GM12878 (cell line): ENCODE results near the gene TSPAN2. TPM values are rescaled to one million over a fixed set of nuclear protein-coding genes. Genes with fewer than 3 reads are reported as not detected.

Experiments
- ATAC-seq: fragments of 200-7000 bp; cut with Tn5 transposase; 3 replicates; pipeline ENCODE4 v1.9.1; 2020; ENCODE audit warnings: mild to moderate bottlenecking, moderate library complexity
- BruUV-seq: library from RNA; stranded (reverse); fragments of 400-500 nt; replicated peaks from 2 replicates; lab custom pipeline; 2021; lab: Mats Ljungman, UMichigan
- CTCF ChIA-PET: fragments of 300-600 bp; sonication (Branson Sonifier 250); formaldehyde crosslinking; extraction: SDS; loops from one replicate; lab custom pipeline; 2021; ENCODE audit warnings: inconsistent platforms; lab: Yijun Ruan, JAX
- POLR2A ChIA-PET: fragments of 350-600 bp; formaldehyde crosslinking; extraction: SDS; loops from one replicate; lab custom pipeline; 2021; ENCODE audit warnings: inconsistent platforms; lab: Charles Lee
- RAD21 ChIA-PET: fragments of 300-600 bp; sonication (Branson Sonifier 250); formaldehyde crosslinking; loops from one replicate; lab custom pipeline; 2023; ENCODE audit warnings: antibody characterized with exemption; ENCODE audit not compliant: unreplicated experiment; lab: Charles Lee
- SMC1A ChIA-PET: fragments of 300-600 bp; sonication (Branson Sonifier 250); formaldehyde crosslinking; loops from one replicate; lab custom pipeline; 2023; ENCODE audit not compliant: unreplicated experiment, uncharacterized antibody; lab: Charles Lee
- DNase-seq: peaks from one replicate; pipeline ENCODE4 v3.0.0-alpha.2; 2011; ENCODE audit warnings: low read depth, low spot score
- FAIRE-seq: peaks from 3 replicates; lab custom pipeline; 2011; peaks lifted over from hg19 to GRCh38; lab: Jason Lieb, UNC
- H2AFZ ChIP-seq: 2 replicates; pipeline ENCODE4 v1.6.0; 2011; ENCODE audit warnings: low read depth, low read length, control low read depth; ENCODE audit not compliant: control insufficient read depth
- H3K27ac ChIP-seq: 2 replicates; pipeline ENCODE4 v1.5.1; 2011; ENCODE audit warnings: control low read depth; ENCODE audit not compliant: control insufficient read depth, insufficient read depth
- H3K27me3 ChIP-seq, 2 experiments: replicated peaks in 1 of 2; 2 replicates each; pipeline versions ENCODE4 v1.6.0 to v1.6.1; 2011; ENCODE audit warnings: low read length in 1 of 2; ENCODE audit not compliant: control insufficient read depth in 2 of 2, insufficient read depth in 2 of 2
- H3K36me3 ChIP-seq, 2 experiments: 2 replicates each; pipeline ENCODE4 v1.5.1; 2011; ENCODE audit warnings: low read length in 1 of 2; ENCODE audit not compliant: control insufficient read depth in 2 of 2, insufficient read depth in 2 of 2
- H3K4me1 ChIP-seq: 2 replicates; pipeline ENCODE4 v1.6.1; 2011; ENCODE audit warnings: mild to moderate bottlenecking, low read length, moderate library complexity, mixed read lengths; ENCODE audit not compliant: control insufficient read depth, insufficient read depth
- H3K4me2 ChIP-seq: 2 replicates; pipeline ENCODE4 v1.6.0; 2011; ENCODE audit warnings: control low read depth; ENCODE audit not compliant: control insufficient read depth, insufficient read depth
- H3K4me3 ChIP-seq: fragments of 200-600 bp; sonication (generic); 2 replicates; pipeline ENCODE4 v1.5.1; 2016
- H3K79me2 ChIP-seq: 2 replicates; pipeline ENCODE4 v1.6.0; 2011; ENCODE audit warnings: low read length; ENCODE audit not compliant: control insufficient read depth, insufficient read depth
- H3K9ac ChIP-seq: 2 replicates; pipeline ENCODE4 v1.8.0; 2011; ENCODE audit warnings: low read length, control low read depth, mixed read lengths; ENCODE audit not compliant: control insufficient read depth, insufficient read depth
- H3K9me3 ChIP-seq: replicated peaks from 3 replicates; pipeline ENCODE4 v1.5.1; 2011; ENCODE audit warnings: mild to moderate bottlenecking, low read length; ENCODE audit not compliant: control insufficient read depth, insufficient read depth
- H4K20me1 ChIP-seq: 2 replicates; pipeline ENCODE4 v1.6.0; 2011; ENCODE audit not compliant: control insufficient read depth, insufficient read depth
- ASH2L ChIP-seq: fragments of 300-600, 200-600 bp; sonication (generic); IDR thresholded peaks from 2 replicates; pipeline ENCODE4 v1.6.1; 2017; ENCODE audit warnings: low read depth, mild to moderate bottlenecking, borderline replicate concordance
- ATF2 ChIP-seq: IDR thresholded peaks from 2 replicates; pipeline ENCODE4 v1.6.1; 2012; ENCODE audit warnings: low read length, inconsistent platforms
- NRF1 ChIP-seq: conservative IDR thresholded peaks from 2 replicates; pipeline ENCODE4 v1.6.1; 2011; ENCODE audit warnings: mild to moderate bottlenecking, low read depth, low read length, improper control_type of control experiment
- PRDM15 ChIP-seq: fragments of 450-650 bp; formaldehyde crosslinking; IDR thresholded peaks from 2 replicates; pipeline ENCODE4 v1.4.0; 2020; ENCODE audit warnings: mild to moderate bottlenecking, moderate library complexity
- RFX5 ChIP-seq: IDR thresholded peaks from 2 replicates; pipeline ENCODE4 v1.6.1; 2011; ENCODE audit warnings: low read depth, low read length, improper control_type of control experiment
- ZNF274 ChIP-seq: IDR thresholded peaks from one replicate; pipeline ENCODE4 v1.8.0; 2011; ENCODE audit not compliant: insufficient read length, insufficient read depth
- WGBS: methylation state at CpG from one replicate; pipeline ENCODE4 v1.1.6; 2016; ENCODE audit warnings: low lambda C conversion rate; ENCODE audit not compliant: insufficient replicate concordance, insufficient coverage; ENCODE audit errors: missing lambda C conversion rate; 5-methylcytosine and 5-hydroxymethylcytosine counted together
- in situ Hi-C: fragments of 300-500 bp; cut with MboI; formaldehyde crosslinking; loops from 9 replicates; pipeline ENCODE4 v1.14.3; 2018; ENCODE audit warnings: mixed read lengths
- intact Hi-C: fragments of 100-400 bp; cut with micrococcal nuclease; formaldehyde crosslinking; loops from one replicate; pipeline ENCODE4 v1.14.2; 2022; ENCODE audit not compliant: unreplicated experiment
- polyA plus RNA-seq, 11 experiments: library from polyadenylated mRNA; depleted of rRNA in 4 of 11; unstranded in 6 of 11; stranded (reverse) in 5 of 11; fragments of >200 nt; fragmentation: Nextera tagmentation in 4 of 11; fragmentation: Illumina TruSeq in 1 of 11; extraction: Ambion mirVana in 4 of 11; extraction: Trizol in 1 of 11; gene quantifications; 1 replicate in 1 of 11; 2 replicates in 10 of 11; pipeline versions ENCODE4 v1.2.1 to v1.2.3, GENCODE V29; 2011 to 2016; ENCODE audit warnings: inconsistent platforms in 2 of 11, missing spikeins in 2 of 11, low read depth in 1 of 11
- total RNA-seq, 4 experiments: library from RNA; depleted of rRNA in 3 of 4; stranded (reverse); fragments of >200 nt in 3 of 4; fragmentation: Illumina TruSeq in 1 of 4; extraction: Trizol in 1 of 4; gene quantifications; 2 replicates each; pipeline versions ENCODE4 v1.2.1 to v1.2.3, GENCODE V29; 2013 to 2021

TSPAN2 gene
- total and polyA plus RNA-seq, 10 of the 15 experiments (the other 5 are each of a cell fraction or from before 2014, with no cell fraction given): under 0.01 to 0.73 TPM; not detected in 8

- H3K27ac ChIP-seq: no peak overlapping the region
- RAD21 ChIA-PET: no interaction called here
- H3K79me2 ChIP-seq: no peaks in the 10 kb centered on the region
- TF ChIP-seq ATF2 (no peak), NRF1 (no peak), RFX5 (no peak), ASH2L (no peak), PRDM15 (CRISPR knock-in tag) (no peak), ZNF274 (no peak)
- CTCF ChIA-PET: no interaction called here
- intact Hi-C loops (no loop called here), in situ Hi-C loops (no loop called here)
- FAIRE-seq (no peak), DNase-seq (no peak), ATAC-seq (no peak)
- POLR2A ChIA-PET: no interaction called here
- H3K9ac ChIP-seq: no peak overlapping the region
- no peak overlapping the region for H3K4me3 ChIP-seq
- no TSS peak for BruUV-seq
- no peaks in the 10 kb centered on the region for H3K36me3 ChIP-seq
- H3K4me1 ChIP-seq: no peaks in the 10 kb centered on the region
- H3K27me3 ChIP-seq: no peaks in the 10 kb centered on the region
- WGBS: 46% methylated on average over 2 of the region's 2 CpGs
- SMC1A ChIA-PET: no interaction called here
- no peaks in the 10 kb centered on the region for H3K9me3 ChIP-seq
- no peaks in the 10 kb centered on the region for H4K20me1 ChIP-seq
- H3K4me2 ChIP-seq: no peak overlapping the region
- H2AFZ ChIP-seq: no peak overlapping the region
Observed at GRCh38 chr1:115006191-115006590, 83.1 kb downstream of the TSPAN2 start.

Other genes with a start within 250 kb of the TSPAN2 start
- gene SYCP1, start 234.6 kb downstream of the TSPAN2 start, total RNA-seq (2014; rRNA removed): not detected in 2 replicates
- not detected in 2 replicates for gene SYCP1, start 234.6 kb downstream of the TSPAN2 start, total RNA-seq (2014; rRNA removed; fragmentation: Illumina TruSeq; extraction: Trizol)
- not detected in 2 replicates for gene SYCP1, start 234.6 kb downstream of the TSPAN2 start, total RNA-seq (2021)
- not detected in 2 replicates for gene SYCP1, start 234.6 kb downstream of the TSPAN2 start, polyA plus RNA-seq (2011; rRNA removed)
- gene SYCP1, start 234.6 kb downstream of the TSPAN2 start, polyA plus RNA-seq (2014; fragmentation: Illumina TruSeq; extraction: Trizol): not detected in 2 replicates
- gene SYCP1, start 234.6 kb downstream of the TSPAN2 start, polyA plus RNA-seq (2014; fragmentation: Nextera tagmentation; extraction: Ambion mirVana): not detected
- not detected in 2 replicates for gene SYCP1, start 234.6 kb downstream of the TSPAN2 start, polyA plus RNA-seq (2014; rRNA removed)
- not detected for gene SYCP1, start 234.6 kb downstream of the TSPAN2 start, polyA plus RNA-seq (2016; fragmentation: Nextera tagmentation; extraction: Ambion mirVana)
- not detected in 2 replicates for gene TSHB, start 59.7 kb downstream of the TSPAN2 start, total RNA-seq (2014; rRNA removed)
- not detected in 2 replicates for gene TSHB, start 59.7 kb downstream of the TSPAN2 start, total RNA-seq (2014; rRNA removed; fragmentation: Illumina TruSeq; extraction: Trizol)
- not detected in 2 replicates for gene TSHB, start 59.7 kb downstream of the TSPAN2 start, total RNA-seq (2021)
- not detected in 2 replicates for gene TSHB, start 59.7 kb downstream of the TSPAN2 start, polyA plus RNA-seq (2011; rRNA removed)
- gene TSHB, start 59.7 kb downstream of the TSPAN2 start, polyA plus RNA-seq (2014; fragmentation: Illumina TruSeq; extraction: Trizol): not detected in 2 replicates
- not detected for gene TSHB, start 59.7 kb downstream of the TSPAN2 start, polyA plus RNA-seq (2014; fragmentation: Nextera tagmentation; extraction: Ambion mirVana)
- not detected in 2 replicates for gene TSHB, start 59.7 kb downstream of the TSPAN2 start, polyA plus RNA-seq (2014; rRNA removed)
- gene TSHB, start 59.7 kb downstream of the TSPAN2 start, polyA plus RNA-seq (2016; fragmentation: Nextera tagmentation; extraction: Ambion mirVana): not detected
- not detected in 2 replicates for gene NGF, start 248.7 kb upstream of the TSPAN2 start, total RNA-seq (2014; rRNA removed)
- gene NGF, start 248.7 kb upstream of the TSPAN2 start, total RNA-seq (2014; rRNA removed; fragmentation: Illumina TruSeq; extraction: Trizol): not detected in 2 replicates
- gene NGF, start 248.7 kb upstream of the TSPAN2 start, total RNA-seq (2021): not detected in 2 replicates
- not detected in 2 replicates for gene NGF, start 248.7 kb upstream of the TSPAN2 start, polyA plus RNA-seq (2011; rRNA removed)
- not detected in 2 replicates for gene NGF, start 248.7 kb upstream of the TSPAN2 start, polyA plus RNA-seq (2014; fragmentation: Illumina TruSeq; extraction: Trizol)
- not detected for gene NGF, start 248.7 kb upstream of the TSPAN2 start, polyA plus RNA-seq (2014; fragmentation: Nextera tagmentation; extraction: Ambion mirVana)
- not detected in 2 replicates for gene NGF, start 248.7 kb upstream of the TSPAN2 start, polyA plus RNA-seq (2014; rRNA removed)
- not detected for gene NGF, start 248.7 kb upstream of the TSPAN2 start, polyA plus RNA-seq (2016; fragmentation: Nextera tagmentation; extraction: Ambion mirVana)